Fibroblast of the aortic adventitia (primary cell): ENCODE results near the gene FER. TPM values are rescaled to one million over a fixed set of nuclear protein-coding genes. Genes with fewer than 3 reads are reported as not detected.
A peak's percentile ranks its signal among the peaks of the same experiment; 100 is the strongest.

Experiments
- DNase-seq: peaks from one replicate; pipeline ENCODE4 v3.0.0-alpha.2; 2010; ENCODE audit warnings: low read depth
- H3K4me3 ChIP-seq: 2 replicates; pipeline ENCODE4 v1.5.1; 2011; ENCODE audit warnings: low read depth, mild to moderate bottlenecking, control low read depth, low read length, moderate library complexity
- total RNA-seq: library from RNA; depleted of rRNA; stranded (reverse); fragments of >200 nt; gene quantifications from 2 replicates; pipeline ENCODE4 v1.2.3, GENCODE V29; 2012; ENCODE audit warnings: low replicate concordance
- TF ChIP-seq, protein P1 (sequence below): IDR thresholded peaks from 2 replicates; pipeline ENCODE4 v1.5.1; 2011; ENCODE audit warnings: mild to moderate bottlenecking, low read length, control low read depth, inconsistent platforms; ENCODE audit not compliant: insufficient read depth

FER gene
- total RNA-seq, 1 donor = 41.5 TPM

DNA sequence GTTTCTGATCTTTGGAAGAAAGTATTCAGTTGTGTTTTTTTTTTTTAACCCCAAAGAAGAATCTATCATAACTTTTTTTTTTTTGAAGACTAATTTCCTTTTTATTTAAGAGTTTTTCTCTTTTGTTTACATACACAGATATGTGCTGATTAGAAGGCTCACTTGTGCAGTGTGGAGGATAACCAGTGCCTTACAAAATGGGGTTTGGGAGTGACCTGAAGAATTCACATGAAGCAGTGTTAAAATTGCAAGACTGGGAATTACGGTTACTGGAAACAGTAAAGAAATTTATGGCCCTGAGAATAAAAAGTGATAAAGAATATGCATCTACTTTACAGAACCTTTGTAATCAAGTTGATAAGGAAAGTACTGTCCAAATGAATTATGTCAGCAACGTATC is 50.3 kb downstream of the FER start:
- no peak overlapping the region for H3K4me3 ChIP-seq
- TF ChIP-seq, protein P1, sequence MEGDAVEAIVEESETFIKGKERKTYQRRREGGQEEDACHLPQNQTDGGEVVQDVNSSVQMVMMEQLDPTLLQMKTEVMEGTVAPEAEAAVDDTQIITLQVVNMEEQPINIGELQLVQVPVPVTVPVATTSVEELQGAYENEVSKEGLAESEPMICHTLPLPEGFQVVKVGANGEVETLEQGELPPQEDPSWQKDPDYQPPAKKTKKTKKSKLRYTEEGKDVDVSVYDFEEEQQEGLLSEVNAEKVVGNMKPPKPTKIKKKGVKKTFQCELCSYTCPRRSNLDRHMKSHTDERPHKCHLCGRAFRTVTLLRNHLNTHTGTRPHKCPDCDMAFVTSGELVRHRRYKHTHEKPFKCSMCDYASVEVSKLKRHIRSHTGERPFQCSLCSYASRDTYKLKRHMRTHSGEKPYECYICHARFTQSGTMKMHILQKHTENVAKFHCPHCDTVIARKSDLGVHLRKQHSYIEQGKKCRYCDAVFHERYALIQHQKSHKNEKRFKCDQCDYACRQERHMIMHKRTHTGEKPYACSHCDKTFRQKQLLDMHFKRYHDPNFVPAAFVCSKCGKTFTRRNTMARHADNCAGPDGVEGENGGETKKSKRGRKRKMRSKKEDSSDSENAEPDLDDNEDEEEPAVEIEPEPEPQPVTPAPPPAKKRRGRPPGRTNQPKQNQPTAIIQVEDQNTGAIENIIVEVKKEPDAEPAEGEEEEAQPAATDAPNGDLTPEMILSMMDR = no peak
- DNase-seq = no peak

DNA sequence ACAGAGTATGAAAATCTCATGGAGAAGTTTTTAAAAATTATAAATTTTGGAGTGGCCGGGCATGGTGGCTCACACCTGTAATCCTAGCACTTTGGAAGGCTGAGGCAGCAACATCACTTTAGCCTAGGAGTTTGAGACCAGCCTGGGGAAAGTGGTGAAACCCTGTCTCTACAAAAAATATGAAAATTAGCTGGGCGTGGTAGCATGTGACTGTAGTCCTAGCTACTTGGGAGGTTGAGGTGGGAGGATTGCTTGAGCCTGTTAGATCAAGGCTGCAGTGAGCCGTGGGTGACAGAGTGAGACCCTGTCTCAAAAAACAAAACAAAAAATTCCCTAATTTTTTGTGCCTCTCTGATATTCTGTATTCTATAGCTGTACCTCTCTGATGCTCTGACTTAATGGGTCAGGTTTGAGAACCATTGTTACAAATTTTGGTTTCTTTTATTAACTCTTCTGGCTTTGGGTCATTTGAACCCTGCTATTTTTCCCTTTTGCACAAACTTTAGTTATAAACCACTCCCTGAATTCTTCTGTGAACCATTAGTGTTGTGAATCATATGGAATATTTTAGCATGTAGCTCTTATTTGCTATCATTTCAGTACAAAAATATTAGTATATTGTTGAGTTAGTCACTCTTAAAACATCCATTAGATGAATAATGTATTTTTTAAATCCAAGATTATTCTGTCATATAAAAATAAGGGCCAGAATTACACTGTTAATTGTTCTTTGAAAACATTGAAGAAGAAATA is 51.0 kb downstream of the FER start:
- DNase-seq = no peak
- no peak overlapping the region for H3K4me3 ChIP-seq
- TF ChIP-seq, protein P1 = no peak

DNA sequence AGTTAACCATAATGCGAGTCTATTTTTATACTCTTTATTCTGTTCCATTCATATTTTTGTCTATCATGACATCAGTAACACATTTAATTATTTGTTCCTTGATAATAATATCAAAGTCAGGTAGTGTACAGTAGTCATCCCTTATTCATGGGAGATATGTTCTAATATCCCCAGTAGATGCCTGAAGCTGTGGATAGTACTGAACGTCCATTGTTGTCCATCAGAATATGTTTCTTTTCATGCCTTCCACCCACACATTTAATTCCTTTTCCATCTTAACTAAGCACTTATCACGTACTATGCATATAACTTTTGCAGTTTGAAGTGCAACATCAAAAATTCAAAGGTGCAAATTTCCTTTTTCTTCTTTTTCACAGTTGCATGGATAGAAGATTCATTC is 53.6 kb downstream of the FER start:
- no peak overlapping the region for H3K4me3 ChIP-seq
- DNase-seq = no peak
- TF ChIP-seq, protein P1 = no peak

DNA sequence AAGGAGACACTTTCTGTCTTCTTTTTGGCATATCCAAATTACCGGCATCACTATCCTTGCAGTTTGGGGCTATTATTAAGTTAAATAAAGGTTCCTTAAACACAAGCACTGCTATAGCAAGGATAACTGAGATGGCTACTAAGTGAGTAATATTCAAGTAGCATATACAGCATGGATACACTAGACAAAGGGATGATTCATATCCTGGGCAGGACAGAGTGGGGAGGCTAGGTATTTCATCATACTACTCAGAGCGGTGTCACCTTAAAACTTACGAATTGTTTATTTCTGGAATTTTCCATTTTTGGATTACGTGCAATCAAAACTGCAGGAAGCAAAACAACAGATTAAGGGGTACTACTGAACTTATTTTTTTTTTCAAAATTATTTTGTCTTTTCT is 54.1 kb downstream of the FER start:
- H3K4me3 ChIP-seq = no peak overlapping the region
- TF ChIP-seq, protein P1 = no peak

DNA sequence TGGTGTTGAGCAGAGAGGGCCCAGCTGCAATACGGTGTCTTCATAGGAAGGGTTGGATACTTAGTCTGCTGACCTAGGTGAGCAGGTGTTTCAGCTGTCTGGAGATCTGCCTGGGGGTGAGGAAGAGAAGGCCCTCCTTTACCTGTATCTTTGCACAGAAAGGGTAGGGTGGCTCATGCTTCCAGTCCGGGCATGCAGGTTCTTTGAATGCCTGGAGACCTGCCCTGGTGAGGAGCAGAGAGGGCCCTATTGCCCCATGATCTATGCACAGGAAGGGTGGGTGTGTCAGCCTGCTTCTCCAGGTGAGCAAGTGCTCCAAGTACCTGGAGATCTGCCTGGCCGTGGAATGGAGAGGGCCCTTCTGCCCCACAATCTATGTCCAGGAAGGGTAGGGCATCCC is 63.0 kb downstream of the FER start:
- no peak for DNase-seq
- H3K4me3 ChIP-seq = no peak overlapping the region
- TF ChIP-seq, protein P1 = no peak

More for the DNA sequence above, 54.1 kb downstream of the FER start:
- DNase-seq = peak; percentile 94

DNA sequence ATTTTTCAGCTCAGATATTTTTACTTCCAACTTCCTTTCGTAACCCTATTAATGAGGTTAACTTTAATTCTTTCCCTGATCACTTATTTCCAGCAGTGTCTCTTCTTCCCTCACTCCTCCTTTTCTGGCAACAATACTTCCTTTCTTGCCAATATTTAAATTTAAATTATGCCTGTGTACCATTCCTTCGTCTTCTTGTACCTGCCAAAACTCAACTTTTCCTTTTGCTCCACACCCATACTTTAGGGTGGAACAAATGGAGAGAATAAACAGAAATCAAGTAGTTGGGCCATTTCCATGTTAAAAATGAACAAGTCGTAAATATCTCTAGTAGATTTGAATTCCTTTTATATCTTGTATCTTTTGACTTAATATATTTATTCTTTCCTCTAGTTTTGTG is 66.0 kb downstream of the FER start:
- TF ChIP-seq, protein P1 = no peak
- no peak for DNase-seq

DNA sequence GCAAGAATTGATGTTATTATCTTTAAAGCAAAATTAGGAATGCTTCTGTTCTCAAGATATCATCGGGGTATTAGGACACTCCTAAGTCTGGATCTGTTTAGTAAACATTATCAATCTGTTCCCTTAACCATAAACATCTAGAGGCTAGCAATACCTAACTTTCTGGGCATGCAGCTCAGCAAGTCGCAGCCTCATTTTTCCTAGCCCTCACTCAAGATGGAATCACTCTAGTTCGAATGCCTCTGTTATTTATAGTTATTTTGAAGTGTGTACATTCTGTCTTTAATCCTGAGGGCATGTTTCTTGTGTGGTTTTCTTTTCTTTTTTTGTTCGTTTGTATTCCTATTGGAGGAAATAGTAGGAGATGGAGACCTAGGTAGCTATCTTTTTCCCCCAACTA is 66.9 kb downstream of the FER start:
- DNase-seq = no peak
- TF ChIP-seq, protein P1 = no peak
- H3K4me3 ChIP-seq = no peak overlapping the region

More for the DNA sequence above, 66.0 kb downstream of the FER start:
- peak overlapping the region; percentile 2 for H3K4me3 ChIP-seq
